ENCODE data around the gene SPN. TPM values are rescaled to one million over a fixed set of nuclear protein-coding genes. Genes with fewer than 3 reads are reported as not detected.
A peak's percentile ranks its signal among the peaks of the same experiment; 100 is the strongest.
"Not testable (repeated sequence)": the region's sequence is repeated elsewhere in the genome, so short reads cannot be mapped to it uniquely, and the experiment has no call there.

The SPN gene
- 0.01 TPM for polyA plus RNA-seq (2013, experiment 1 of 2)
- polyA plus RNA-seq (2013, experiment 2 of 2) = not detected

- Histone ChIP-seq H4K8ac (ENCODE audit: low read length) (no peak within 1 kb of the TSS), H3K9ac (ENCODE audit: low read length) (no peak within 1 kb of the TSS), H3K4ac (ENCODE audit: low read depth in 1 of 2, low read length in 2 of 2) (no peak within 1 kb of the TSS), H3K18ac (ENCODE audit: low read depth in 1 of 2, low read length in 2 of 2) (no peak within 1 kb of the TSS), H4K91ac (ENCODE audit: low read length) (no peak within 1 kb of the TSS), H3K14ac (ENCODE audit: low read length in 2 of 2) (peak within 1 kb of the TSS in 1 of 2 experiments; percentile 26), H2AFZ (ENCODE audit: low read depth, low read length) (no peak within 1 kb of the TSS), H3K27me3 (ENCODE audit: control insufficient read depth in 1 of 2, insufficient read depth in 1 of 2, low read length in 2 of 2) (peaks cover 0 to 22% of the 10 kb centered on the region in 2 experiments), H3K27ac (ENCODE audit: low read length, poor library complexity, severe bottlenecking) (no peak within 1 kb of the TSS), H3K9me3 (ENCODE audit: control insufficient read depth, low read length) (no peaks in the 10 kb centered on the region), H3K23ac (ENCODE audit: low read length in 2 of 2) (no peak within 1 kb of the TSS), H3K4me1 (ENCODE audit: control insufficient read depth, insufficient read depth, low read depth, low read length) (peaks cover 11% of the 10 kb centered on the region), H2BK15ac (ENCODE audit: low read depth, poor library complexity, severe bottlenecking) (no peak within 1 kb of the TSS), H3K79me1 (replicated peaks; ENCODE audit: low read length, poor library complexity, severe bottlenecking) (no peaks in the 10 kb centered on the region), H3K4me3 (ENCODE audit: insufficient read depth in 1 of 2, low read depth in 1 of 2, low read length in 2 of 2) (no peak within 1 kb of the TSS), H2BK5ac (ENCODE audit: low read depth, low read length, poor library complexity, severe bottlenecking) (no peak within 1 kb of the TSS), H3K4me2 (ENCODE audit: low read length, poor library complexity, severe bottlenecking) (no peak within 1 kb of the TSS), H2BK120ac (ENCODE audit: low read depth, low read length) (peak within 1 kb of the TSS; percentile 19), H2AK5ac (ENCODE audit: low read length, severe bottlenecking) (no peak within 1 kb of the TSS), H2BK12ac (ENCODE audit: low read length in 2 of 2) (no peak within 1 kb of the TSS), H3K36me3 (ENCODE audit: control insufficient read depth in 1 of 2, insufficient read depth in 2 of 2, low read depth in 1 of 2, low read length in 2 of 2) (no peaks in the 10 kb centered on the region)
- WGBS = 89% methylated on average over 18 of the region's 18 CpGs
- DNase-seq = no peak
These were observed at the start of gene SPN for GRCh38 chr16:29663016-29663806. Gene SPN (plus strand): TSS chr16:29663247. CDS start chr16:29663729, 482 bp downstream.

GRCh38 chr16:29613307-29614057, 49.6 kb upstream of the SPN start:
- peak overlapping the region; percentile 78 for H3K4me2 ChIP-seq (ENCODE audit: low read length, poor library complexity, severe bottlenecking)
- H3K18ac ChIP-seq (ENCODE audit: low read depth in 1 of 2, low read length in 2 of 2) = peak overlapping the region; percentile 3 to 95
- DNase-seq = peak; percentile 78
- H3K27me3 ChIP-seq (ENCODE audit: control insufficient read depth in 1 of 2, insufficient read depth in 1 of 2, low read length in 2 of 2); H3K36me3 ChIP-seq (ENCODE audit: control insufficient read depth in 1 of 2, insufficient read depth in 2 of 2, low read depth in 1 of 2, low read length in 2 of 2); H3K4ac ChIP-seq (ENCODE audit: low read depth in 1 of 2, low read length in 2 of 2); H2BK120ac ChIP-seq (ENCODE audit: low read depth, low read length); H3K9me3 ChIP-seq (ENCODE audit: control insufficient read depth, low read length); H2AK5ac ChIP-seq (ENCODE audit: low read length, severe bottlenecking); H3K79me1 ChIP-seq (replicated peaks; ENCODE audit: low read length, poor library complexity, severe bottlenecking); H3K27ac ChIP-seq (ENCODE audit: low read length, poor library complexity, severe bottlenecking): not testable (repeated sequence)
- H3K23ac ChIP-seq (ENCODE audit: low read length in 2 of 2) = peak overlapping the region in 1 of 2 experiments; percentile 52
- peak overlapping the region; percentile 92 for H3K9ac ChIP-seq (ENCODE audit: low read length)
- peak overlapping the region; percentile 79 to 81 for H3K4me3 ChIP-seq (ENCODE audit: insufficient read depth in 1 of 2, low read depth in 1 of 2, low read length in 2 of 2)
- peak overlapping the region in 1 of 2 experiments; percentile 86 for H3K14ac ChIP-seq (ENCODE audit: low read length in 2 of 2)
- peaks cover 11% of the 10 kb centered on the region for H3K4me1 ChIP-seq (ENCODE audit: control insufficient read depth, insufficient read depth, low read depth, low read length)
- H4K91ac ChIP-seq (ENCODE audit: low read length) = peak overlapping the region; percentile 50
- 2% methylated on average over 52 of the region's 100 CpGs for WGBS
- H2AFZ ChIP-seq (ENCODE audit: low read depth, low read length) = peak overlapping the region; percentile 81
- H2BK5ac ChIP-seq (ENCODE audit: low read depth, low read length, poor library complexity, severe bottlenecking) = peak overlapping the region; percentile 62
- H4K8ac ChIP-seq (ENCODE audit: low read length) = peak overlapping the region; percentile 82
- H2BK12ac ChIP-seq (ENCODE audit: low read length in 2 of 2) = peak overlapping the region in 1 of 2 experiments; percentile 84
- peak overlapping the region; percentile 52 for H2BK15ac ChIP-seq (ENCODE audit: low read depth, poor library complexity, severe bottlenecking)

- peak overlapping the region; percentile 88 for H3K27ac ChIP-seq (ENCODE audit: low read length, poor library complexity, severe bottlenecking)
- not testable (repeated sequence) for H2BK120ac ChIP-seq (ENCODE audit: low read depth, low read length); H3K27me3 ChIP-seq (ENCODE audit: control insufficient read depth in 1 of 2, insufficient read depth in 1 of 2, low read length in 2 of 2); H3K79me1 ChIP-seq (replicated peaks; ENCODE audit: low read length, poor library complexity, severe bottlenecking); H4K91ac ChIP-seq (ENCODE audit: low read length); H3K4ac ChIP-seq (ENCODE audit: low read depth in 1 of 2, low read length in 2 of 2); H3K23ac ChIP-seq (ENCODE audit: low read length in 2 of 2); H4K8ac ChIP-seq (ENCODE audit: low read length); H3K4me3 ChIP-seq (ENCODE audit: insufficient read depth in 1 of 2, low read depth in 1 of 2, low read length in 2 of 2); H2AK5ac ChIP-seq (ENCODE audit: low read length, severe bottlenecking); H2BK5ac ChIP-seq (ENCODE audit: low read depth, low read length, poor library complexity, severe bottlenecking); H2BK12ac ChIP-seq (ENCODE audit: low read length in 2 of 2); H3K14ac ChIP-seq (ENCODE audit: low read length in 2 of 2); H2BK15ac ChIP-seq (ENCODE audit: low read depth, poor library complexity, severe bottlenecking); H3K36me3 ChIP-seq (ENCODE audit: control insufficient read depth in 1 of 2, insufficient read depth in 2 of 2, low read depth in 1 of 2, low read length in 2 of 2); H3K9me3 ChIP-seq (ENCODE audit: control insufficient read depth, low read length); H3K9ac ChIP-seq (ENCODE audit: low read length)
- 8% methylated on average over 17 of the region's 22 CpGs for WGBS
- peak overlapping the region in 1 of 2 experiments; percentile 62 for H3K18ac ChIP-seq (ENCODE audit: low read depth in 1 of 2, low read length in 2 of 2)
- H3K4me1 ChIP-seq (ENCODE audit: control insufficient read depth, insufficient read depth, low read depth, low read length) = peaks cover 11% of the 10 kb centered on the region
- peak overlapping the region; percentile 51 for H2AFZ ChIP-seq (ENCODE audit: low read depth, low read length)
- H3K4me2 ChIP-seq (ENCODE audit: low read length, poor library complexity, severe bottlenecking) = peak overlapping the region; percentile 34
- peak; percentile 44 for DNase-seq
These were observed 48.2 kb upstream of the SPN start for GRCh38 chr16:29614691-29615314.

- not testable (repeated sequence) for H3K4me2 ChIP-seq (ENCODE audit: low read length, poor library complexity, severe bottlenecking); H2BK5ac ChIP-seq (ENCODE audit: low read depth, low read length, poor library complexity, severe bottlenecking); H2AK5ac ChIP-seq (ENCODE audit: low read length, severe bottlenecking); H3K4me1 ChIP-seq (ENCODE audit: control insufficient read depth, insufficient read depth, low read depth, low read length); DNase-seq; H2AFZ ChIP-seq (ENCODE audit: low read depth, low read length); H3K36me3 ChIP-seq (ENCODE audit: control insufficient read depth in 1 of 2, insufficient read depth in 2 of 2, low read depth in 1 of 2, low read length in 2 of 2); H3K18ac ChIP-seq (ENCODE audit: low read depth in 1 of 2, low read length in 2 of 2); H3K23ac ChIP-seq (ENCODE audit: low read length in 2 of 2); H3K79me1 ChIP-seq (replicated peaks; ENCODE audit: low read length, poor library complexity, severe bottlenecking); H3K27ac ChIP-seq (ENCODE audit: low read length, poor library complexity, severe bottlenecking); H3K14ac ChIP-seq (ENCODE audit: low read length in 2 of 2); H2BK120ac ChIP-seq (ENCODE audit: low read depth, low read length); H2BK15ac ChIP-seq (ENCODE audit: low read depth, poor library complexity, severe bottlenecking); H3K9me3 ChIP-seq (ENCODE audit: control insufficient read depth, low read length); H4K91ac ChIP-seq (ENCODE audit: low read length); H3K27me3 ChIP-seq (ENCODE audit: control insufficient read depth in 1 of 2, insufficient read depth in 1 of 2, low read length in 2 of 2); H3K9ac ChIP-seq (ENCODE audit: low read length); H2BK12ac ChIP-seq (ENCODE audit: low read length in 2 of 2); H4K8ac ChIP-seq (ENCODE audit: low read length); H3K4me3 ChIP-seq (ENCODE audit: insufficient read depth in 1 of 2, low read depth in 1 of 2, low read length in 2 of 2); H3K4ac ChIP-seq (ENCODE audit: low read depth in 1 of 2, low read length in 2 of 2)
- WGBS = 82% methylated on average over 5 of the region's 6 CpGs
These were observed 46.9 kb upstream of the SPN start for GRCh38 chr16:29616127-29616526.
